ENCODE data around the gene CHI3L1.

Gene CHI3L1

DNA sequence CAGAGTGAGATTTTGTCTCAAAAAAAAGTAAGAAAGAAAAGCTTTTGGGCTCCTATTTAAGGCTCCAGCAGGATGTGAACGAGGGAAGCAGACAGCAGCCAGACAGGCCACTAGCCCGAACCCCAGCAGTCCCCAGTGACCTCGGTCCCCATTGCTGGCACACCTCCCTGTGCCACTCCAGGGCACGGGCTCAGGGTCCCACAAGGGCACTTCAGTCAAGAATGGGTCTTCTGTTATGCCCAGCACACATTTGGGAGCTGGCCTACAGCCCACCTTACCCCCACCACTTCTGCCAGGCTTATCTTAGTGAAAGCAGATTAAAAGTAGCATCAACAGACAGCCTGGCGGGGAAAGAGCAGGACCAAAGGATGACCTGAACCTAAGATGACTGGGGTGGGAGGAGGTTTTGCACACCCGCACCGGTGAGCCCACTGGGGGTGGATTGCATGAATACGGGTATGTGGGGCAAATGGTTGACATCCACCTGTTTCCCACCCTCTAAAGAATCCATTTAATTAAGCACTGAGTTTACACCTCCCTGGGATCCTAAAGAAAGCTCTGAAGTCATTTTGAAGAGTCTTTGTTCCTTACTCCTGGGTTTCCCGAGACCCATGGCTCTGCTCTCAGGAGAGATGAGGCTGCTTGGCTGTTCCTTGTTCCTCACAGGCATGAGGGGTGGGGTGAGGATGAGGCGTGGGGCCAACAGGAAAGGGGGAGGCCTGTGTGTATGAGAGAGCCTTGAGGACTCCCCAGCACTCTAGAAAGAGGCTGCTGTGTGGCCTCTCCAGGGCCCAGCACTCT lies 4.7 kb downstream of the CHI3L1 start:
- no peak for DNase-seq (ENCODE audit: low read depth)

DNA sequence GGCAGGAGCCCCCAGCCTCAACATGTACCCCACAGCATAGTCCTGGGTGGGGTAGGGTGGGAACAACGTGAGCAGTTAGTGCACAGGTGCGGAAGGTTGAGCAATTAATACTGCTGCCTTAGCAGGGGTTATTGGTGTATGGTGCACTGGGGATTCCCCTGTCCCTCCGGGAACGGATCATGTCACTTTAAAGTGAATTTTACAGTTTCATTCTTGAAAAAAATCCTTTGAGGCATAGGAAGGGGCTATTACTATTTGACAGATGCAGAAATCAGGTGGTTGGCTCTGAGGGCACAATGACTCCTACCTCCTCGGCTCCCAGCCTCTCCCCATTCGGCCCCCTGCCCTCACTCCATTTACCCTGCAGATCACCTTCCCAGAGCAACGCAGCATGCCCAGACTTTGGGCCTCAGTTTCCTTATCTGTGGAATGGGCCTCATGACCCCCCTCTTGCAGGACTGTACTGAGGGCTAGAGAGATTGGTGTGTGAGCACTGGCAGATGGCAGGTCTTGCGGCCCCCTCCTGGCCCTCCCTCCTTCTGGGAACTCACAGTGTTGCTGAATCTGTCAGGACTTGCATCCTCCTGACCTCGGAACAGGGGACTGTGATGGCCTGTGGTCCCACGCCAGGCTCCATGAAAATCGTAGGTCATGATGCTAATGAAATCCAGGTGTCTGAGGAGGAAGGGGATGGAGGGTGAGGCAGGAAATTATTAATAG lies 5.7 kb downstream of the CHI3L1 start:
- no peak for DNase-seq (ENCODE audit: low read depth)

DNA sequence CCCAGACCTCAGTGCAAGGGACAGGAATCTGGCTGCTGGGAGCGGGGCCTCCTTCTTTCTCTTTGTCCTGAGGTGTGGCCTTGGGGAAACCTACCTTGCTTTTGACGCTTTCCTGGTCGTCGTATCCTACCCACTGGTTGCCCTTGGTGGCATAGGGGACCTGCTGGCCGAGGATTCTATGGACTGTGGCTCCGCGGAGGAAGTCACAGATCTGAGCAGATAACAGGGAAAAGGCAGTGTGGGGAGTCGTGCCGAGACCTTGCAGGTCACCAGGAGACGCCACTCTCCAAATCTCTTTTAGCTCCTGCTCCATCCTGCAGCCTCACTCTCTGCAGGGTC lies 6.9 kb downstream of the CHI3L1 start:
- DNase-seq (ENCODE audit: low read depth) = no peak

DNA sequence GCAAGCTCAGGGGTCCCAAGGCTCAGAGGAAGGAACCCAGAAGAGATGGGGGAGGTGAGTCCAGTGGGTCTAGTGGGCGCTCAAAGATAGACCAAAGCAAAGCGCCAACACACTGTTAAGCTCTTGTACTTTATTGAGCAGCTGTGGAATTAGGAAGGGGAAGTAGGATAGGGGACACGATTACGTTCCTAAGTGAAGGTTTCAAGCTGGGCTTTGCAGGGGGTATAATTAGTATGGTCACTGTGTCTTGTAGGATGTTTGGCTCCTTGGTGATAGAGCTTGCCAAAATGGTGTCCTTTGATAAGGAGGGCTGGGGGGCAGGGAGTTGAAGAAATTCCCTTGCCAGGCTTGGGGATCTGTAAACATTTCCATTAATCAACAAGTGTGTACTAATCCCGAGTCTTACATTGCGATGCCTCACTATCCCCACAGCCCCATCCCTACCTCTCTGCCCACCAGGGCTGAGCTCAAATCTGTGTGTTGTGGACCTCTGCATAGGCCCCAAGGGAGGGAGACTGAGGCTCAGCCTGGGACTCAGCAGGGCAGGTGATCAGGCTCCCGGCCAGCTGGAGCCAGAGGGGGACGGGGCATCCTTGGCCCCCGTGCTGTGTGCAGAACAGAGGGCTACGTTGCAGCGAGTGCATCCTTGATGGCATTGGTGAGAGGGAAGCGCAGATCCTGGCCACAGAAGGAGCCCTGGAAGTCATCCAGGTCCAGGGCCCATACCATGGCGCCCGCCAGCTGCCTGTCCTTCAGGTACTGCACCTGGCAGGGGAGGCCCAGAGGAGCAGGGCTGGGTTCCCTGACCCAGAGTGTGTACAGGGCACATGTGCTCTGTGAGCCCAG lies 7.5 kb downstream of the CHI3L1 start:
- no peak for DNase-seq (ENCODE audit: low read depth)

DNA sequence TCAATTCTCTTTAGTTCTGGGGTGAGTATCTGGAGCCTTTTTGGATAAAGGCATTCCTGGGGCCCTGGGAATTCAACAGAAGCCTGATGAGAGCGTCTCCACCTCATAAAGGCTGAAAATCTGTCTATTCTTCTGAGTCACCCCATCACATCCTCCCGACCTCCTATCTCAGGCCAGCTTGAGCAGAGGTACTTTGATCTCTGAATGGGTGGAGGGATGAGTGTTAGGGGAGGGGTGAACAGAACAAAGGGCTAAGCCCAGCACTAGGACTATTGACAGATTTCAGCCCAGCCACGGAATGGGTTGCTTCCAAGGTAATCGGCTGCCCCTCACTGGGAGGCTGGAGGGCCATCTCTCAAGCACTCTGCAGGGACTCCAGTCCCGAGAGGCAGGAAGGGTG lies 8.4 kb downstream of the CHI3L1 start:
- DNase-seq (ENCODE audit: low read depth) = no peak

DNA sequence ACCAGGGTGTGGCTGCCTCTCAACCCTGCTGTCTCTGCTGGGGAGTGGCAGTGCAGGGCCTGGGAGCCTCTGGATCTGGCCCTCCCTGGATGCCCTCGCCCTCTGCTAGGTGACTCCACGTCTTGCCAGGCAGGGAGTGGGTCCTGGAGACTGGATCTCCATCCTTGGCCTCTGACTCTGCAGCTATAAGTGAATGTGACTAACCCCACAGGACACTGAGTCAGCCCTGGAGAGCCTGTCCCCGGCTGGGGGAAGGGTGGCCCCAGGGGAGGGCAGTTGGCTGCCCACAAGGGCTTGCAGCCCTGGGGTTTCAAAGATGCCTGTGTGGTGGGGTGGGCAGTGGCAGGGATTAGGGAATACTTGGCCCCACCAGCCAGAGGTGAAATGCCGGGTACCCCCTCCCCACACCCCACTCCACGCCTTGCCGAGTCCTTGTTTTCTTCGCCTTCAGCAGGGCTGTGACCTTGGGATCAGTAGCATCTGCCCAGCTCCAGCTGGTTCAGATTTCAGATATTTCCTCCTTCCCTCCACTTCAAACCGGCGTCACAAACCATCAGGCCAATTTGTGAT lies 8.9 kb downstream of the CHI3L1 start:
- no peak for DNase-seq (ENCODE audit: low read depth)

DNA sequence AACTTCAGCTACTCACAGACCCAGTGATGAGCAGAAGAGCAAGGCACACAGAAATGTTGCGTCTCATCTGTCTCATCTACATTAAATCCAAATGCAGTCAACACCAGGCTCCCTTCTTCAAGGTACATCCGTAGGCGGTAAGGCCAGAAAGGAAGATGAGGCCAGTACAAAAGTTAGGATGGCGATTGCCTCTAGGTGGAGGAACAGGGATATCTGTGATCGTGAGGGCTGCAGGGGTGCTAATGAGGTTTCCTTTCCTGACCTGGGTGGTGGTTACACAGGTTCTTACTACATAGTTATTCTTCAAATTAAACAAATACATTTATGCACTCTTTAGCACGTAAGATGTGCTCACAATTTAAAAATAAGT lies 9.5 kb downstream of the CHI3L1 start:
- DNase-seq (ENCODE audit: low read depth) = no peak

DNA sequence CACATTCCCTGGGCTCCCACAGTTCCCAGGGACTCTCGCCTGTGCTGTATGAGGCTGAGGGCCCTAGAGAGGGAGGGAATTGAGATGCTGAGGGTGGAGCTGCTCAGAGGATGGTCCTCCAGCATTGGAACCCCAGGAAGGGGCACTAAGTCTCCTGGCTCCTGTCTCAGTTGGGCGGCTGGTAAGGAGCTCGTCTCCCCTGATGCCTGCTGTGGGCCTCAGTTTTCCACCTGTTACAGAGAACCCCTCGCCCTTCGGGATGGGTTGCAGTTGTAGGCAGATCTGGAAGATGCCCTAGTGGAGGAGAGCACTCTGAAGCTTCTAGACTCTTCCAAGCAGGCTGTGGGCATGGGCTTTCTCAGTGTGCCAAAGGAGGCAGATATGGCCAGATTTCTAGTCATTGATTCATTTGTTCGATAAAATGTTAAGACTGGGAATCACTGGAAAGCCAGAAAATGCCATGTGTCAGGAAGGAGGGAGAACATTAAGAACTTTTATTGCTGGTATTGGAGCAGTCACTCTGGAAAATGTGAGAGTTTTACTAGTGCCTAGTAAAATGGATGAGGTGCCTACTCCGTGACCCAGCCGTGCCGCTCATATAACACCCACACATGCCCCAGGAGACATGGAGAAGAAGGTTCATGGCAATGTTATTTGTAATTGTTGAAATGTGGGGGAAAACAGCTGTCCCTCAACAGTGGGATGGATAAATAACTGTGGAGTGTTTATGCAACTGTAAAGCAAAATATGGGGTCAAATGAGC lies 10.1 kb downstream of the CHI3L1 start:
- no peak for DNase-seq (ENCODE audit: low read depth)

DNA sequence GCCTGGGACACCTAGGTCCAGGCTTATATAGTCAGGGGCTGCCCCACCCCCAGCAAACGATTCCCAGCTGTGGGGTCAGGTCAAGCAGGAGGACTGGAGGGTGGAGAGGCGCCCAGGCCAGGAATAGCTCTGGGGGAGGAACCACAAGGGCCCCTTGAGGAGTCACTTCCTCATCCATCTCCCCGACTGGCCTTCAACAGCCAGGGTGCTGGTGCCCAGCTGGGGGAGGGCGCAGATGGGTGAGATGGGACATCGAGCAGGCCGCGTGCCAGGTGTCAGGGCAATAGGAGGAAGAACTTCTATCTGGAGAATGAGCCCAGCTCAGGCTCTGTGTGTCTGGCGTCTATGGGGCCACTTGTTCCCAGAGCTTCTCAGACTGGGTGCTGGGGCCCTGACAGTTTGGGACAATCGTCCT lies 10.7 kb downstream of the CHI3L1 start:
- no peak for DNase-seq (ENCODE audit: low read depth)

DNA sequence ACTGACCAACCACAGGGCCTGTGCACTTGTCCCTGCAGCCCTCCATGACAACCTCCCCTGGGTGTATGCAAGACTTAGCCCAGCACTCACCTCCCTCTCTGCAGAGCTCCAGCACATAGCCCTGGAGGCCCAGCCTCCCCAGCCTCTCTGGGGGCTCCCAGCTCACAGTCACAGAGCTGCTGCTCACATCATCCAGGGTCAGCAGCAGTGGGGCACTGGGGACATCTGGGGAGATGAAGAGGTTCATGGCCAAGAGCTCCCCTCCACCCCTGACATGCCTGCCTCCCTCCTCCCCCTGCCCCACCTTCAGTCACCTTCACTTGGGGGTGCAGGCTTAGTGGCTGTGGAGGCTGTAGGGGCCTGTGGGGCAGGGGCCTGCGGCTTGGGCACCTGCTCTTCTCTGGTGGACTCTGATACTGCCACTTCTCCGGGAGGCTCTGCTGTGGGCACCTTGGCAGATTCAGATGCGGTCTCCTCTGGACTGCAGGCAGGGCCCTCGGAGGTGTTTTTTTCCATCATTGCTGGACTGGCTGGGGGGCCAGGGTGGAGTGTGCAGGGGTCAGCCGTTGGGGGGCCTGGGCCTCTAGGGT lies 11.2 kb downstream of the CHI3L1 start, which contains the start of gene MYBPH:
TSS of gene MYBPH (minus strand) at position 590 of the 590 bp plus-strand sequence. CDS start at position 519, 71 bp downstream.
- DNase-seq (ENCODE audit: low read depth) = no peak

DNA sequence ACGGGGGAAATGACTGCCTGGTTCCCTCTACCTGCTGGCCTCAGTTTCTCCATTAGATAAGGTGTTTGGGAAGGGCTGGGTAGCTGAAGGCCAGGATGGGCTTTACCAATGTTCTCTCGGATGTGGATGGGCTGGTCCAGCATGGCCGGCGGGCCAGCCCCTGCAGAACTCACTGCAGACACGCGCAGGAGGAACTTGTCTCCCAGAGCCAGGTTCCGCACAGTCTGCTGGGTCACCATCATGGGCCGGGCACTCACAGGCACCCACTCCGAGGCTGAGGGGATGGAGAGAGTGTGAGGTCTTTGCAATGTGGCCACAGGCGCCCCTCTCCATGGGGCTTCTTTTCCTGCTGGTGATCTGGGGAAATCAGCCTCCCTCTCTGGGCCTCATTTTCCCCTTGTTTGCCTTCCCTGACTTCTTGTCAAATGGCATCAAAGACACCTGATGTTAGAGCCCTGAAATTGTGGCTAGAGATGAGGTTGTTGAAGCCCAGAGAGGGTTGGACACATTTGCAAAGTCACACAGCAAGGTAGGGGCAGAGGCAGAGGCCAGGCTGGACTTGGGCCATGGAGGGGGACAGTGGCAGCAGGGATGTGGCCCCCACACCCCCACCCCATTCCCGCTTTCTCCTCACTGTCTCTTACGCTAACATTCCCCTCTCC lies 12.0 kb downstream of the CHI3L1 start:
- no peak for DNase-seq (ENCODE audit: low read depth)

DNA sequence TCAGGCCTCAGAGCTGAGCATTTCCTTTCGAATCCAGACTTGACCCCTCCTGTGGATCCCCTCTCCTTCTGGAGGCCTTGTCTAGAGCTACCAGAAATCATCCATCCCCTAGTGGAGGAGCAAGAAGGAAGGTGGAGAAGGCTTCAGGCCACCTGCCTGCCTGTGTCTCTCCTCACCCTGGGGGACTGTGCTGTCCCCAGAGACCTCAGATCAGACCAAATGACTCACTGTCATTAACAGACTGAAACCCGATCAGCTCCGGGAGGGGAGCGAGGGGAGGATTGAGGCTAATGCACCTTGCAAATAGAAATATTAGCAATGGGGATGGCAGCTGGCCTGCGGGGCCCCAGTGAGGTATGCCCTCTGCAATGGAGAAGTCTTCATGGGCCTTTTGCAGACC lies 12.9 kb downstream of the CHI3L1 start:
- DNase-seq (ENCODE audit: low read depth) = no peak

DNA sequence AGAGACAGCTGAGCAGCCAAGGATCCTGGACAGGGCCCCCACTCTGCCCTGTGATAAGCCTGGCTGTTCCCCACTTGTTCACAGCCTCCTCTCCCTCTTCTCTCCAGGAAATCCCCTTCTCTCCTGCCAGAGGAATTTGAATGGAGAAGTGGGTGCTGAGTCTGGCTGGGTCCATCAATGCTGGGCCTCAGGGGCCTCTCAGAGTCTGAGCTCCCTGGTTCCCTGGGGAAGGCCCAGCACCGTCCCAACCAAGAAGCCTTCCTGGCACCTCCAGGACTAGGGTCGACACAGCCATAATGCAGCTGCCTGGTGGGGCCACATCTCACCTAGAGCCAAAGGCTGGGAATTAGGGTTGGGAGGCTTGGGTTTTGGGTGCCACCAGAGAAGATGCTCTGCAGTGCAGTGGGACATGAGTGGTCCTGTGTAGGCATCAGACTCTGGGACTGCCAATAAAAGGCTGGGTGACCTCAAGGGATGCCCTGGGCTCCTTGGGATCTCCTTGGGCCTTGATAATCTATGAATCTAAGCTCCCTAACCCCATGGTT lies 13.4 kb downstream of the CHI3L1 start:
- DNase-seq (ENCODE audit: low read depth) = no peak

DNA sequence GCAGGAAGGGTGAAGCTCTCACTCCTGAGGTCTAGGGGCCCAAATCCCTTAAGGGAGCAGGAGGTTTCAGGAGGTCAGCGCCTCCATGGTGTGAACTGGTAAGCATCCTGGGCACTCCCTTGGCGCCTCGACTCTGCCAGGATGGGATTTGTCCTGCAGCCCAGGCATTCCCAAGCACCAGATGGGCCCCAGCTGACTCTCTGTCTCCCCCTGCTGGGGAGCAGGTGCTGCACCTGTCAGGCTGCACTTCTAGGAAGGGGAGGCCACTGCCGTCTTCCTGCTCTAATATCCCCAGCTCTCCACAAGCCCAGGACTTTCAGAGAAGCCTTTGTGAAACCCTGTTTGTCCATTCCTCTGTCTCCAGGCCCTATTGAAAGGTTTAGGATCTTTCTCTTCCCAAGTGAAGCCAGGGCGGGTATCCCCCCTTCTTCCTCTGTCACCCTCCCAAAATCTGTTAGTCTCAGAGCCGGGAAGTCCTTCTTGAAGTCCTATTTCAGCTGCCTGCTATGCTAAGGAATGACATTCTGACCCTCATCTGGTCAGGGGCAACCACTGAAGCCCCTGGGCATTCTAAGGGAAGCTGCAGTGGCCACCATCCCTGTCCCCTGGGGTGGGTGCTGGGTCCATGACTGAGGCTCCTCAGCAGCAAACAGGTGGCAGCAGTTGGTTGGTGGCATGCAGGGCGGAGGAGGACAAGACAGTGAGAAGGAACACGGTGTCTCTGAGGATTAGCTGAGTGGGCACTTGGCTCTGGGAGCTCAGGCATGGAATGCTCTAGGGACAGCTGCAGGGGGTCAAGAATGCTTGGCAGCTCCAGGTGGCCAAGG lies 14.1 kb downstream of the CHI3L1 start:
- peak; percentile 20 for DNase-seq (ENCODE audit: low read depth)

DNA sequence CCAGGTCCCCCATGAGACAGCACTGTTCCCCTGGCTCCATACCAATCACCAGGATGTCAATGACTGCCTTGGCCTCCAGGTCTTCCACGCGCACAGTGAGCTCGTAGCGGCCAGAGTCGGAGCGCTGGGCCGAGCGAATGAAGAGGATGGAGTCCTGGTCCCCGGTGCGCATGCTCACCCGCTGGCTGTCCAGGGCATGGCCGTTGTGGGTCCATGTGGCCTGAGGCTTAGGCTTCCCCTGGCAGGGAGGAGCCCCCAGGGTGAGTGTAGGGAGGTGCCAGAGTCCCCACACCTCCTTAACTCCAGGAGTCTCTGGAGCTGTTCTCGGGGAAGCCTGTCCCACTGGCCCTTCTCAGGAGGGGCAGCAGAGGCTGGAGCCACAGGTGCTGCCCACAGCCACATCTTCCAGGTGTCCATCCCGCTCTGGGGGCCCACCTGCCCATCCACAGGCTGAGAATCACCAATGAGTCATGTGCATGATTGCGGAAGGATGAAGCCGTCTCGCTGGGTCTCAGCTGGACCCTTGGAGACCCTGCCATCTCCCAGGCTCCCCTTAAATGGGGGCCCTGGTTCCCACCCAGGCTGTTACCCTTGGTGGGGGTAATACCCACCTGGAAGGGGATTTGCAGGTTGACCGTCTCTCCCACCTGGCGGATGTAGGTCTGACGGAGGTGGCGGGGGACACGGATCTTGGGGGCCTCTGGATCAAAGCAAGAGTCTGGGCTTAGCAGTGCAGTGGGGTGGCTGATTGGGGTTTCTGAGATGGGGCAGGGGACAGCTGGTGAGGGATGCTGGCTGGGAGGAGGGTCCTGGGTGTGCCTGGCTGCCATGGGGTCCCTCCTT lies 14.9 kb downstream of the CHI3L1 start:
- DNase-seq (ENCODE audit: low read depth) = no peak

DNA sequence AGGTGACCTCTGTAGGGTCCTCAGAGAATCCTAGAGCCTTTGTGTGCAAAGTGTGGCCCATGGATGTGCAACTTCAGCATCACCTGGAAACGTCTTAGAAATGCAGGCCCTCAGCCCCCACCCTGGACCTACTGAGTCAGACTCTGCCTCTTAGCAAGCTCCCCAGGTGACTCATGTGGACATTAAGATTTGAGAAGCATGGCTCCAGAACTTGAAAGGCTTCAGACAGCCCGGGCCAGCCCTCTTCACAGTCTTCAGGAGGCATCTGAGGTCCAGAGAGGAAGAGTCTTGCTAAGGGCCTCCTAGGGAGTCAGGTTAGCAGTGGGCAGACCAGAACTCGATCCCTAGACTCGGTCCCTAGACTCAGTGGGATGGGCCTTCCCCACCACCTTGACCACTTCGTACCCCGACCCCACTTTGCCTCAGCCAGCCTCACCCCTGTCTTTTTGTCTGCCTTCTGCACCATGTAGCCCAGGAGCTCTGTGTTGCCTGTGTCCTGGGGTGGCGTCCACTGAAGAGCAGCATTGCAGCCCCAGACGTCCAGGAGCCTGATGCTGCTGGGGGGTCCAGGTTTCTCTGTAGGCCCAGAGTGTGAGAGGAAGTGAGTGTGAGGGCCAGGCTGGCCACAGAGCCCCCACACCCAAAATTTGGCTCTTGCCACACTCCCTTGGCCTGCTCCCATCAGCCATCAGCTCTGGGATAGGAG lies 15.7 kb downstream of the CHI3L1 start:
- no peak for DNase-seq (ENCODE audit: low read depth)

DNA sequence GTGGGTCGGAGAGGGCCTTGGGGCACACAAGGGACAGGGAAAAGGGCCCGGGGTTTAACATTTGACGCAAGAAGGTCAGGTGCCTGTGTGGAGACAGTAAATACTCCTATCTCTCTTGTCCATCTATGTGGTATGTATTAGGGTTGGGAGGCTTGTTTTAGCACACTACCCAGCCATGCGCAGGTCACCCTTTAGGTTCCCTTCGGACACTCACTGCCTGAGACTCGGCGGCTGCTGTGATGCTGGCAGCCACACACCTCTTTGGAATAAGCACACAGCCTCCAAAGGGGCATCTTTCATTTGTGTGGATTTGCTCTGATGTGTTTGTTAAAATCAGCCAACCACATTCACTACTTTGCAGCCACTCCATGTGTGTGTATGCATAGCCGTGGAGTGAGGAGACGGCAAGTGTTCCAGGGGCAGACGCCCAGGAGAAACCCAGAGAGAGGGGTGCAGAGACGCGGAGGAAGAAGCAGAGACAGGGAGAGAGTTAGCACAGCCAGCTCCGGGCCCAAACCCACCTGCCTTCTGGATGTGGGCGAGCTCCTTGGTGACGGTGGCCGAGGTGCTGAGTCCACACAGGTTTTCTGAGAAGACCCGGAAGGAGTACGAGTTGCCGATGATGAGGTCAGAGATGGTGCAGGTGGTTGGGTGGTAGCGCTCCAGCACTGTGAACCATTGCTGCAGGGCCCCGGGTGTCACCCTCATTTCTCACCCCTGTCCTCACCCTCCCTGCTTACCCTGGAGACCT lies 16.6 kb downstream of the CHI3L1 start:
- DNase-seq (ENCODE audit: low read depth) = no peak
